GM12878 (cell line): ENCODE results near the gene RRBP1. TPM values are rescaled to one million over a fixed set of nuclear protein-coding genes. Genes with fewer than 3 reads are reported as not detected.

ENCODE experiments used
- ATAC-seq: fragments of 200-7000 bp; cut with Tn5 transposase; 3 replicates; pipeline ENCODE4 v1.9.1; 2020; ENCODE audit warnings: mild to moderate bottlenecking, moderate library complexity
- BruUV-seq: library from RNA; stranded (reverse); fragments of 400-500 nt; replicated peaks from 2 replicates; lab custom pipeline; 2021; lab: Mats Ljungman, UMichigan
- CTCF ChIA-PET: fragments of 300-600 bp; sonication (Branson Sonifier 250); formaldehyde crosslinking; extraction: SDS; loops from one replicate; lab custom pipeline; 2021; ENCODE audit warnings: inconsistent platforms; lab: Yijun Ruan, JAX
- POLR2A ChIA-PET: fragments of 350-600 bp; formaldehyde crosslinking; extraction: SDS; loops from one replicate; lab custom pipeline; 2021; ENCODE audit warnings: inconsistent platforms; lab: Charles Lee
- RAD21 ChIA-PET: fragments of 300-600 bp; sonication (Branson Sonifier 250); formaldehyde crosslinking; loops from one replicate; lab custom pipeline; 2023; ENCODE audit warnings: antibody characterized with exemption; ENCODE audit not compliant: unreplicated experiment; lab: Charles Lee
- SMC1A ChIA-PET: fragments of 300-600 bp; sonication (Branson Sonifier 250); formaldehyde crosslinking; loops from one replicate; lab custom pipeline; 2023; ENCODE audit not compliant: unreplicated experiment, uncharacterized antibody; lab: Charles Lee
- DNase-seq: peaks from one replicate; pipeline ENCODE4 v3.0.0-alpha.2; 2011; ENCODE audit warnings: low read depth, low spot score
- FAIRE-seq: peaks from 3 replicates; lab custom pipeline; 2011; peaks lifted over from hg19 to GRCh38; lab: Jason Lieb, UNC
- H2AFZ ChIP-seq: 2 replicates; pipeline ENCODE4 v1.6.0; 2011; ENCODE audit warnings: low read depth, low read length, control low read depth; ENCODE audit not compliant: control insufficient read depth
- H3K27ac ChIP-seq: 2 replicates; pipeline ENCODE4 v1.5.1; 2011; ENCODE audit warnings: control low read depth; ENCODE audit not compliant: control insufficient read depth, insufficient read depth
- H3K27me3 ChIP-seq, 2 experiments: replicated peaks in 1 of 2; 2 replicates each; pipeline versions ENCODE4 v1.6.0 to v1.6.1; 2011; ENCODE audit warnings: low read length in 1 of 2; ENCODE audit not compliant: control insufficient read depth in 2 of 2, insufficient read depth in 2 of 2
- H3K36me3 ChIP-seq, 2 experiments: 2 replicates each; pipeline ENCODE4 v1.5.1; 2011; ENCODE audit warnings: low read length in 1 of 2; ENCODE audit not compliant: control insufficient read depth in 2 of 2, insufficient read depth in 2 of 2
- H3K4me1 ChIP-seq: 2 replicates; pipeline ENCODE4 v1.6.1; 2011; ENCODE audit warnings: mild to moderate bottlenecking, low read length, moderate library complexity, mixed read lengths; ENCODE audit not compliant: control insufficient read depth, insufficient read depth
- H3K4me2 ChIP-seq: 2 replicates; pipeline ENCODE4 v1.6.0; 2011; ENCODE audit warnings: control low read depth; ENCODE audit not compliant: control insufficient read depth, insufficient read depth
- H3K4me3 ChIP-seq: fragments of 200-600 bp; sonication (generic); 2 replicates; pipeline ENCODE4 v1.5.1; 2016
- H3K79me2 ChIP-seq: 2 replicates; pipeline ENCODE4 v1.6.0; 2011; ENCODE audit warnings: low read length; ENCODE audit not compliant: control insufficient read depth, insufficient read depth
- H3K9ac ChIP-seq: 2 replicates; pipeline ENCODE4 v1.8.0; 2011; ENCODE audit warnings: low read length, control low read depth, mixed read lengths; ENCODE audit not compliant: control insufficient read depth, insufficient read depth
- H3K9me3 ChIP-seq: replicated peaks from 3 replicates; pipeline ENCODE4 v1.5.1; 2011; ENCODE audit warnings: mild to moderate bottlenecking, low read length; ENCODE audit not compliant: control insufficient read depth, insufficient read depth
- H4K20me1 ChIP-seq: 2 replicates; pipeline ENCODE4 v1.6.0; 2011; ENCODE audit not compliant: control insufficient read depth, insufficient read depth
- ATF7 ChIP-seq: fragments of 450-650 bp; IDR thresholded peaks from 2 replicates; pipeline ENCODE4 v1.6.1; 2016; ENCODE audit warnings: low read depth, mild to moderate bottlenecking
- BACH1 ChIP-seq: fragments of 450-650 bp; IDR thresholded peaks from 2 replicates; pipeline ENCODE4 v1.6.1; 2017; ENCODE audit warnings: mild to moderate bottlenecking, borderline replicate concordance
- BRCA1 ChIP-seq: IDR thresholded peaks from 2 replicates; pipeline ENCODE4 v1.6.1; 2011; ENCODE audit warnings: low read depth, low read length, improper control_type of control experiment
- CREM ChIP-seq: IDR thresholded peaks from 2 replicates; pipeline ENCODE4 v1.6.1; 2014; ENCODE audit warnings: antibody characterized with exemption, low read depth
- GATAD2B ChIP-seq: fragments of 450-650 bp; conservative IDR thresholded peaks from 2 replicates; pipeline ENCODE4 v1.6.1; 2017; ENCODE audit warnings: low read depth, mild to moderate bottlenecking, moderate library complexity
- HDAC6 ChIP-seq: fragments of 200-600 bp; sonication (generic); IDR thresholded peaks from one replicate; pipeline ENCODE4 v1.8.0; 2017; ENCODE audit warnings: antibody characterized with exemption; ENCODE audit not compliant: unreplicated experiment
- HDGF ChIP-seq: fragments of 450-650 bp; IDR thresholded peaks from 2 replicates; pipeline ENCODE4 v1.6.1; 2016; ENCODE audit warnings: antibody characterized with exemption
- IKZF1 ChIP-seq: fragments of 450-650 bp; conservative IDR thresholded peaks from 2 replicates; pipeline ENCODE4 v1.6.1; 2017; ENCODE audit warnings: antibody characterized with exemption, mild to moderate bottlenecking
- SUPT20H ChIP-seq: IDR thresholded peaks from 2 replicates; pipeline ENCODE4 v1.6.1; 2011; ENCODE audit warnings: low read depth, mild to moderate bottlenecking, low read length, moderate library complexity, borderline replicate concordance; ENCODE audit not compliant: control insufficient read depth
- USF2 ChIP-seq: IDR thresholded peaks from 2 replicates; pipeline ENCODE4 v1.6.1; 2011; ENCODE audit warnings: low read depth, low read length, improper control_type of control experiment, borderline replicate concordance
- ZNF274 ChIP-seq: IDR thresholded peaks from one replicate; pipeline ENCODE4 v1.8.0; 2011; ENCODE audit not compliant: insufficient read length, insufficient read depth
- WGBS: methylation state at CpG from one replicate; pipeline ENCODE4 v1.1.6; 2016; ENCODE audit warnings: low lambda C conversion rate; ENCODE audit not compliant: insufficient replicate concordance, insufficient coverage; ENCODE audit errors: missing lambda C conversion rate; 5-methylcytosine and 5-hydroxymethylcytosine counted together
- in situ Hi-C: fragments of 300-500 bp; cut with MboI; formaldehyde crosslinking; loops from 9 replicates; pipeline ENCODE4 v1.14.3; 2018; ENCODE audit warnings: mixed read lengths
- intact Hi-C: fragments of 100-400 bp; cut with micrococcal nuclease; formaldehyde crosslinking; loops from one replicate; pipeline ENCODE4 v1.14.2; 2022; ENCODE audit not compliant: unreplicated experiment
- polyA plus RNA-seq, 11 experiments: library from polyadenylated mRNA; depleted of rRNA in 4 of 11; unstranded in 6 of 11; stranded (reverse) in 5 of 11; fragments of >200 nt; fragmentation: Nextera tagmentation in 4 of 11; fragmentation: Illumina TruSeq in 1 of 11; extraction: Ambion mirVana in 4 of 11; extraction: Trizol in 1 of 11; gene quantifications; 1 replicate in 1 of 11; 2 replicates in 10 of 11; pipeline versions ENCODE4 v1.2.1 to v1.2.3, GENCODE V29; 2011 to 2016; ENCODE audit warnings: inconsistent platforms in 2 of 11, missing spikeins in 2 of 11, low read depth in 1 of 11
- total RNA-seq, 4 experiments: library from RNA; depleted of rRNA in 3 of 4; stranded (reverse); fragments of >200 nt in 3 of 4; fragmentation: Illumina TruSeq in 1 of 4; extraction: Trizol in 1 of 4; gene quantifications; 2 replicates each; pipeline versions ENCODE4 v1.2.1 to v1.2.3, GENCODE V29; 2013 to 2021
- TF ChIP-seq, protein P1 (sequence below): fragments of 450-650 bp; formaldehyde crosslinking; IDR thresholded peaks from 2 replicates; pipeline ENCODE4 v1.4.0; 2020; ENCODE audit warnings: mild to moderate bottlenecking, moderate library complexity

The RRBP1 gene
- total and polyA plus RNA-seq, 10 of the 15 experiments (the other 5 are each of a cell fraction or from before 2014, with no cell fraction given), result 1.2 to 57.4 (median 24.6) TPM

DNA sequence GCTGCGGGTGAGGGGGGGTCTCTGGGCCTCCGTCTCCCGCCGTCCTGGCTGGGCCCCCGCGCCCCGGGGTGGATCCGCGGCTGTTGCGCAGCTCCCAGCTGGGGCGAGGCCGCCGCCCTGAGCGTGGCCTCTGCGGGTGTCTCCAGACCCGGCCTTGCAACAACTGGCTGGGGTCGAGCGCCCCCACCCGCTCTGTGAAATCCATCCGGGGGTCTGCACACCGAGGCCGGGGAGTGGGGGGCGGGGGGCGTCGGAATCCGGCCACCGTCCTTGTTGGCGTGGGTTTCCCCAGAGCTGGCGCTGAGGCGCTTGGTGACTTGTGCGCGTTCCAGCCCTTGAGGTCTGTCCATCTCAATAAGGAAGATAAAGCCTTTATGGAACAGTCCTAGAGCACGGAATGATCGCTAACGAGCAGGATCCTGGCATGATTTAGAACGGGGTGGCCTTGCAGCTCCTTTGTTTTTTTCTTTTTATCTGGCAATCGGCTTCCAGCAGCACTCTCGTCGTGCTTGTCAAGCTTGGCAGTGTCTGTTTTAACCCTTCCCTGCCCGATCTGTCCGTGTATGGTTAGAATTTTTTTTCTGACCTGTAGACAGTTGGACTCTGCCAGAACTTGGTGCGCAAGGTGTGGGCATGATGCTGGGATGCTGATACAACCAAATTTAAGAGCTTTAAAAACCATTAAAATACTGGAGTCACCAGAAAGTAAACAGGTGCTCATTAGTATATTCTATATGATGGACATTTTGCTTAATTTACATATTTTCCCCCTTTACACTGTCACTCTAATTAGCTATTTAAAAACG is 111.5 kb downstream of the RRBP1 start:
- intact Hi-C loops (no loop called here), in situ Hi-C loops (no loop called here)
- RAD21 ChIA-PET, result interaction anchor here (0.7 to 2.4 kb wide), 11 partner anchors 20 to 927 kb away, joined by 3 to 18 read pairs (median 4); partner anchors contain the start of genes RBBP9 and RRBP1
- H3K9ac ChIP-seq, result peak overlapping the region; percentile 64; the same call in 1 of the 2 replicates
- BruUV-seq, result no TSS peak
- DNase-seq (no peak), FAIRE-seq (peak; percentile 61), ATAC-seq (peak; percentile 68)
- SMC1A ChIA-PET, result interaction anchor here (0.9 to 2.0 kb wide), 15 partner anchors 10 to 433 kb away, joined by 3 to 7 read pairs (median 4); partner anchors contain the start of gene RRBP1
- H3K27me3 ChIP-seq, result no peaks in the 10 kb centered on the region
- WGBS, result 1% methylated on average over 37 of the region's 43 CpGs
- POLR2A ChIA-PET, result interaction anchor here (1.4 to 2.0 kb wide), 3 partner anchors 32 to 394 kb away, joined by 3 to 9 read pairs (median 8); no protein-coding TSS in a partner anchor
- peaks cover 11% of the 10 kb centered on the region for H3K79me2 ChIP-seq
- no peaks in the 10 kb centered on the region for H4K20me1 ChIP-seq
- H3K9me3 ChIP-seq, result no peaks in the 10 kb centered on the region
- TF ChIP-seq CREM (no peak), HDAC6 (peak; percentile 38), BACH1 (no peak), ZNF274 (no peak), ATF7 (no peak), SUPT20H (no peak), IKZF1 (peak; percentile 26; the same call in 1 of the 2 replicates), BRCA1 (no peak), GATAD2B (peak; percentile 45; the same call in 1 of the 2 replicates), HDGF (no peak), USF2 (no peak)
- TF ChIP-seq, protein P1, sequence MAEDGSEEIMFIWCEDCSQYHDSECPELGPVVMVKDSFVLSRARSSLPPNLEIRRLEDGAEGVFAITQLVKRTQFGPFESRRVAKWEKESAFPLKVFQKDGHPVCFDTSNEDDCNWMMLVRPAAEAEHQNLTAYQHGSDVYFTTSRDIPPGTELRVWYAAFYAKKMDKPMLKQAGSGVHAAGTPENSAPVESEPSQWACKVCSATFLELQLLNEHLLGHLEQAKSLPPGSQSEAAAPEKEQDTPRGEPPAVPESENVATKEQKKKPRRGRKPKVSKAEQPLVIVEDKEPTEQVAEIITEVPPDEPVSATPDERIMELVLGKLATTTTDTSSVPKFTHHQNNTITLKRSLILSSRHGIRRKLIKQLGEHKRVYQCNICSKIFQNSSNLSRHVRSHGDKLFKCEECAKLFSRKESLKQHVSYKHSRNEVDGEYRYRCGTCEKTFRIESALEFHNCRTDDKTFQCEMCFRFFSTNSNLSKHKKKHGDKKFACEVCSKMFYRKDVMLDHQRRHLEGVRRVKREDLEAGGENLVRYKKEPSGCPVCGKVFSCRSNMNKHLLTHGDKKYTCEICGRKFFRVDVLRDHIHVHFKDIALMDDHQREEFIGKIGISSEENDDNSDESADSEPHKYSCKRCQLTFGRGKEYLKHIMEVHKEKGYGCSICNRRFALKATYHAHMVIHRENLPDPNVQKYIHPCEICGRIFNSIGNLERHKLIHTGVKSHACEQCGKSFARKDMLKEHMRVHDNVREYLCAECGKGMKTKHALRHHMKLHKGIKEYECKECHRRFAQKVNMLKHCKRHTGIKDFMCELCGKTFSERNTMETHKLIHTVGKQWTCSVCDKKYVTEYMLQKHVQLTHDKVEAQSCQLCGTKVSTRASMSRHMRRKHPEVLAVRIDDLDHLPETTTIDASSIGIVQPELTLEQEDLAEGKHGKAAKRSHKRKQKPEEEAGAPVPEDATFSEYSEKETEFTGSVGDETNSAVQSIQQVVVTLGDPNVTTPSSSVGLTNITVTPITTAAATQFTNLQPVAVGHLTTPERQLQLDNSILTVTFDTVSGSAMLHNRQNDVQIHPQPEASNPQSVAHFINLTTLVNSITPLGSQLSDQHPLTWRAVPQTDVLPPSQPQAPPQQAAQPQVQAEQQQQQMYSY, result no peak
- H3K4me1 ChIP-seq, result peaks cover 4% of the 10 kb centered on the region
- CTCF ChIA-PET, result interaction anchor here (0.6 to 3.0 kb wide), 15 partner anchors 9 to 375 kb away, joined by 3 to 16 read pairs (median 5); partner anchors contain the start of gene RRBP1
- H2AFZ ChIP-seq, result peak overlapping the region; percentile 68
- peak overlapping the region; percentile 94 for H3K4me2 ChIP-seq
- peak overlapping the region; percentile 45 for H3K27ac ChIP-seq
- H3K36me3 ChIP-seq, result no peaks in the 10 kb centered on the region
- H3K4me3 ChIP-seq, result peak overlapping the region; percentile 98
